Osteocyte (in vitro differentiated cells): ENCODE data around the gene TBCA. TPM values are rescaled to one million over a fixed set of nuclear protein-coding genes. Genes with fewer than 3 reads are reported as not detected.

ENCODE experiments used
- DNase-seq: peaks from one replicate; pipeline ENCODE4 v3.0.0; 2021; ENCODE audit warnings: mixed read lengths; ENCODE audit not compliant: unreplicated experiment; ENCODE audit errors: extremely low spot score
- H3K27ac Mint-ChIP-seq: one replicate; pipeline ENCODE4 v1.8.0; 2021; ENCODE audit warnings: mild to moderate bottlenecking, mixed read lengths; ENCODE audit not compliant: unreplicated experiment
- H3K27me3 Mint-ChIP-seq: one replicate; pipeline ENCODE4 v1.8.0; 2021; ENCODE audit warnings: mixed read lengths; ENCODE audit not compliant: unreplicated experiment
- H3K36me3 Mint-ChIP-seq: one replicate; pipeline ENCODE4 v1.8.0; 2021; ENCODE audit warnings: mixed read lengths; ENCODE audit not compliant: unreplicated experiment
- H3K4me1 Mint-ChIP-seq: one replicate; pipeline ENCODE4 v1.8.0; 2021; ENCODE audit warnings: mixed read lengths; ENCODE audit not compliant: unreplicated experiment
- H3K4me3 Mint-ChIP-seq: one replicate; pipeline ENCODE4 v1.8.0; 2021; ENCODE audit warnings: mild to moderate bottlenecking, moderate library complexity, mixed read lengths; ENCODE audit not compliant: unreplicated experiment
- H3K9me3 Mint-ChIP-seq: one replicate; pipeline ENCODE4 v1.8.0; 2021; ENCODE audit warnings: mixed read lengths; ENCODE audit not compliant: unreplicated experiment
- CTCF ChIP-seq: fragments of 200-600 bp; sonication (generic); IDR thresholded peaks from 2 replicates; pipeline ENCODE4 v1.5.0; 2021; ENCODE audit warnings: antibody characterized with exemption, mild to moderate bottlenecking, moderate library complexity
- total RNA-seq: library from RNA; stranded (reverse); gene quantifications from 2 replicates; pipeline ENCODE4 v1.2.1, GENCODE V29; 2021

Gene TBCA
- total RNA-seq, 1 donor from 2014 or later = 164 TPM

DNA sequence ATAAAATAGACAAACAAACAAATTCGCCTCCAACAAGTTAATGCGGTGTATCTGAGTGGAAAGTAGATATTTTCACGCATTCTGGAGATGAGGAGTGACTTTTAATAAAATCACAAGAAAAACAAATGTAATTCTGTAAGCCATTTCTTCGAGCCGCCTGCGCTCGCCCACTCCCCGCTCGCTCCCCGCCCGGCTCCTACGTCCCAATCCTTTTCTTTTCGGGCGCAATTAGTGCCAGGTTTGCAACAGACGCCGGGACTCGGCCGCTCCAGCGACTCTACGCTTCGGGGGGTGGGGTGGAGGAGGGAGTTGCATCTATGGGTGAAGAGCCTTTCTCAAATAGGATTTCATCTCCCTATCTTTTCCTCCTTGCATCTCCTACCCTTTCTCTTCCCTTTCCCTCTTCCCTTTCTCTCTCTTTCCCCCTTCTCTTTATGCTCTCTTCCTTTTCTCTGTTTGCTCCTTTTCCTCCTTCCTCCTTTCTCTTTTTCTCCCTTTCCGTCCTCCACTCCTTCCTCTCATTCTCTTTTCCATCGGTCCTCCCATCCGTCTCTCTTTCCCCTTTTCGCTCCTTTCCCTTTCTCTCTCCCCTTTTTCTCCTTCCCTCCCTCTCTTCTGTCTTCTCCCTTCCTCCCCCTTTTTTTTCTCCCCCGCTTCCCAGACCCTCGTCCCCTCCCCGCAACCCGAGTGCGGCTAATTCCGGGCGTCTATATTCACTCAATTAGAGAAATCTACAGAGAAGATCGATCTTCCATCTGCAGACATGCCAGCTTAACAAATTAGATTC is 131.6 kb downstream of the TBCA start:
- H3K27me3 Mint-ChIP-seq = peaks cover 93% of the 10 kb centered on the region
- DNase-seq = no peak

GRCh38 chr5:77643654-77644370 is 132.3 kb downstream of the TBCA start:
- no peak overlapping the region for H3K27ac Mint-ChIP-seq

More for the DNA sequence above, 131.6 kb downstream of the TBCA start:
- Mint-ChIP-seq H3K4me3 (peak overlapping the region; percentile 22), H3K4me1 (peaks cover 31% of the 10 kb centered on the region), H3K9me3 (no peaks in the 10 kb centered on the region), H3K36me3 (peaks cover 3% of the 10 kb centered on the region), H3K27ac (no peak overlapping the region)
- TF ChIP-seq CTCF = no peak

DNA sequence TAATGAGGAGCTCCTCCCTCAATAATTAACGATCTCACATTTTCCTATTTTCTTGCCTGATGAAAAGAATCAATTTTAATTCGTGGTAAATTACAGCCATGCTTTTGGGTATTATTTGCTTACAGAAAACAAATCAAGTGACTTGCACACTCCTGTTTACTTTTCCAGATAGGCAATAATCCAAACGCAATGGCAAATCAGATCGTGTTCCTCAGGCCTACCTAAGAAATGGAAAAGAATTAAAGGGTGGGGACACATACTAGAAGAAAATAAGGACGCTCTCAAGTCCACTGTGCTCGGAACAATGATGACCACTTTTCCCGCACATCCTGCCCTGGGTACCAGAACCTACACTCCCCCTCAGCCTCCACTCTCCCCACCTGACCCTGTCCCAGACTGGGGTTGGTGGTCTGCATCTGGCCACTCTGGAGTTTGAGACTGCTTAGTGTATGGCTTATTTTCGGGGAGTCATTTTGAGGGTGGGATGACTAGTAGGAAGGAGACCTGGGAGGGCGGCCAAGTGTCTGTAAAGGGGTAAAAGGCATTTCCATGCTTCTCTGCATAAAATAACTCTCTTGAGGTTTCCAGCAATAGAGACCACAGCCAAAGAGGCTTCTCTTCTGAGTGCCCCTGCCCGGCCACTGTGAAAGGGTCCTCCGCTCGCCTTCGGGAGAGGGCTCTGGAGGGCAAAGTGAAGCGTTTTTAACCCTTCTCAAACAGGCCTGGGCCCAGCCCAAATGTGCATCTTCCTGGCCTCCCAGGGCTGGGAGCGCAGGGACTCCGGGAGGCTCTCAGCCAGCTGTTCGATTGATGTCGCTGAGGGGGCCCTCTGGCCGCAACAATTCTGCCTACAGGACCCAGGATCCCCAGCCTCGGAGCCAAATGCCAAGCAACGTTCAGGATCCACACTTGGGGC is 133.1 kb downstream of the TBCA start:
- H3K27ac Mint-ChIP-seq = no peak overlapping the region
- H3K27me3 Mint-ChIP-seq = peaks cover 90% of the 10 kb centered on the region
- DNase-seq = no peak
- no peaks in the 10 kb centered on the region for H3K9me3 Mint-ChIP-seq
- H3K36me3 Mint-ChIP-seq = peaks cover 3% of the 10 kb centered on the region
- peaks cover 33% of the 10 kb centered on the region for H3K4me1 Mint-ChIP-seq
- no peak overlapping the region for H3K4me3 Mint-ChIP-seq
- TF ChIP-seq CTCF = no peak

More at GRCh38 chr5:77643654-77644370, 132.3 kb downstream of the TBCA start:
- Mint-ChIP-seq H3K36me3 (peaks cover 3% of the 10 kb centered on the region), H3K4me3 (no peak overlapping the region), H3K27me3 (peaks cover 91% of the 10 kb centered on the region), H3K9me3 (no peaks in the 10 kb centered on the region), H3K4me1 (peaks cover 32% of the 10 kb centered on the region)
- DNase-seq = no peak
- no peak for TF ChIP-seq CTCF

- no peak for DNase-seq
- Mint-ChIP-seq H3K27ac (no peak overlapping the region), H3K27me3 (peaks cover 90% of the 10 kb centered on the region), H3K9me3 (no peaks in the 10 kb centered on the region), H3K4me1 (peaks cover 41% of the 10 kb centered on the region), H3K4me3 (no peak overlapping the region), H3K36me3 (peaks cover 4% of the 10 kb centered on the region)
- TF ChIP-seq CTCF = no peak
These were observed 134.0 kb downstream of the TBCA start for GRCh38 chr5:77641963-77642737.
